Measurements from ENCODE around the gene CCT4.
"Not testable (repeated sequence)": the region's sequence is repeated elsewhere in the genome, so short reads cannot be mapped to it uniquely, and the experiment has no call there.

CCT4 gene, protein sequence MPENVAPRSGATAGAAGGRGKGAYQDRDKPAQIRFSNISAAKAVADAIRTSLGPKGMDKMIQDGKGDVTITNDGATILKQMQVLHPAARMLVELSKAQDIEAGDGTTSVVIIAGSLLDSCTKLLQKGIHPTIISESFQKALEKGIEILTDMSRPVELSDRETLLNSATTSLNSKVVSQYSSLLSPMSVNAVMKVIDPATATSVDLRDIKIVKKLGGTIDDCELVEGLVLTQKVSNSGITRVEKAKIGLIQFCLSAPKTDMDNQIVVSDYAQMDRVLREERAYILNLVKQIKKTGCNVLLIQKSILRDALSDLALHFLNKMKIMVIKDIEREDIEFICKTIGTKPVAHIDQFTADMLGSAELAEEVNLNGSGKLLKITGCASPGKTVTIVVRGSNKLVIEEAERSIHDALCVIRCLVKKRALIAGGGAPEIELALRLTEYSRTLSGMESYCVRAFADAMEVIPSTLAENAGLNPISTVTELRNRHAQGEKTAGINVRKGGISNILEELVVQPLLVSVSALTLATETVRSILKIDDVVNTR

GRCh38 chr2:61888267-61889055, at the start of gene CCT4:
Gene CCT4 (minus strand): TSS chr2:61888656. CDS start chr2:61888507, 149 bp downstream.
- DNase-seq (ENCODE audit: low read depth in 1 of 2, low spot score in 1 of 2), result peak; percentile 44 to 84
- TF ChIP-seq JUND (IDR thresholded peaks at IDR 0.05; ENCODE audit: low read depth), result no peak
- in situ Hi-C loops (cut with HindIII; ENCODE audit: low pct_unique_long_range_greater_than_20kb, low sequenced_read_pairs), result no loop called here

- TF ChIP-seq JUND (IDR thresholded peaks at IDR 0.05; ENCODE audit: low read depth), result no peak
- in situ Hi-C loops (cut with HindIII; ENCODE audit: low pct_unique_long_range_greater_than_20kb, low sequenced_read_pairs), result no loop called here
- DNase-seq (ENCODE audit: low read depth in 1 of 2, low spot score in 1 of 2), result no peak
Measured at GRCh38 chr2:61937886-61938285, 49.4 kb upstream of the CCT4 start.

DNA sequence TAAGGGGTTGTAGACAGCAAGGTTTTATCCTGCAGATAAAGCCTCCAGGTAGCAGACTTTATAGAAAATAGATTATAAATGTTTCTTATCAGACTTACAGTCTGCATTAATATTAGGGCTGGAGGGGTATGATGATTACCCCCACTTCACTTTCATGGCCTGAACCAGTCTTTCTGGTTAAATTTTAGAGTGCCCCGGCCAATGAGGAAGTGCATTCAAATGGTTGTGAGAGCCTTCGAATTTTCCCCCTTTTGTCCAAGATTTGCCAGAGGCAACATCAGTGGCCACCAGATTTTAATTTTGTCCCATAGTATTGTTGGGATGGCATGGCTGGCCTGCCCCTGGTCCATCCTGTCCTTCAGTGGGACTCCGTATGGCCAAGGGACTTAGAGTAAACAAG, 48.6 kb upstream of the CCT4 start:
- no peak for TF ChIP-seq JUND (IDR thresholded peaks at IDR 0.05; ENCODE audit: low read depth)
- in situ Hi-C loops (cut with HindIII; ENCODE audit: low pct_unique_long_range_greater_than_20kb, low sequenced_read_pairs), result no loop called here

DNA sequence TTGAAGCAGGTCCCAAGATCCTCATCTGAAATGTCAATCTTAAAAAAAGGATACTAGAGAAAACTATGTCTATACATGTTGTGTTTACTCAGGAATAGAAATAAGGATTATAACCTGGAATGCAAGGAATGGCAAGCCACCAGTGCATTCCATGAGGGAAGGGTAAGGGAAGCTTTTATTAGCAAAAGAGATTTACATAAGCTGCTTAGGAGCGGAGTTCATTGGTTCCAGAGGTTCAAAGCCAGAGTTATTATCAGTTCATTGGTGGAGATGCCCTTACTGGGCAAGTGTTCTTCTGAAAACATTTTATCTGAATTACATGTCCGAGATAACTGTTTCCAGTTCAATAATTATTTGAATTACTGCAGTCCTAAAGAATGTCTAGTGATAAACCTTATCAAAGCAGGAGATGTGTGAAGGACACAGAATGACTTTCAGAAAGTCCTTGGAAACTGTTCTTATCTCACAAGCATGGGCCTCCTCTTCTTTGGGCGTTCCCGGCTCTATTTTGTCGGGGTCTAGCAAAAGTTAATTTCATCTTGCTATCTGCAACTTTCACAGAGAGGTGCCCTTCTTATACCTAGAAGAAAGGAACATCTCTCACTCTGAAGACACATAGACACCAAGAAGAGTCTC, 40.5 kb upstream of the CCT4 start:
- no peak for DNase-seq (ENCODE audit: low read depth in 1 of 2, low spot score in 1 of 2)
- TF ChIP-seq JUND (IDR thresholded peaks at IDR 0.05; ENCODE audit: low read depth), result no peak
- in situ Hi-C loops (cut with HindIII; ENCODE audit: low pct_unique_long_range_greater_than_20kb, low sequenced_read_pairs), result no loop called here

More for the DNA sequence above, 48.6 kb upstream of the CCT4 start:
- DNase-seq (ENCODE audit: low read depth in 1 of 2, low spot score in 1 of 2), result no peak

DNA sequence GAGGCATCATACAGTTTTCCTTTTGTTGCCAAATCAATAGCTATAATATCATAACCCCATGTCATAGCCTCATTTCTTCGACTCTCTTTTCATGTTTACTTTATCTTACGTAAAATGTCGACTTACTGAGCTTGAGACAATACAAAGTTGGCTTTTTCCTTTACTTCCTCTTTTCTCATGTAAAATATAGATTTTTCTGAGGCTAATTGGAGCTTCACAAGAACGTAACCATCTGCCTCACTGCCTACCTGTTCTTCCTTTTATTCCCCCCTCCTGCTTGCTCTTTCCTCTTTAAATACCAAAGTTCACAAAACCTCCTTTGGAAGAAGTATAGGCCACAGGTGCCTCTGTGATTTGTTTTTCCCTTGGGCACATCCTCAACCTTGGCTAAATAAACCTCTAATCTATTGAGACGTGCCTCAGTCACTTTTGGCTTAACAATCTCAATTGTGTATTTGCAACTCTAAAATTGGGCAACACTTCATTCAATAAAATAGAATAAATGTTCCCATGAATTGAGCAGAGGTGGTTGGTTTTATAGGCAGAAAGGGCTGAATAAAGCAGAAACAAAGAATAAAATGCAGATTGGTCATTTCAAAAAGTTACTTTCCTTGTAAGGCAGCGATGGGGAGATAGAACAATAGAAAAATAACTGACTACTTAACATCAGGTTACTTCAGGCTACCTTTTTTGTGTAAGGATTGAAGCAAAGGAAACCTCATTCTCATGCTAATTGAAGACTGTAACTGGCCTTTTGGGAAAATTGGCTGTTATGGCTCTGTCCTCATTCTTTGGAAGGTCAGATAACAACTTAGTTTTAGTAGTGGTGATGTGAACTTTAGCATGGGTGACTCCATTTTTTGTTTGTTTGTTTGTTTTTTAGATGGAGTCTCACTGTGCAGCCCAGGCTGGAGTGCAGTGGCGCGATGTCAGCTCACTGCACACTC, 38.3 kb upstream of the CCT4 start:
- DNase-seq (ENCODE audit: low read depth in 1 of 2, low spot score in 1 of 2), result no peak
- no peak for TF ChIP-seq JUND (IDR thresholded peaks at IDR 0.05; ENCODE audit: low read depth)
- in situ Hi-C loops (cut with HindIII; ENCODE audit: low pct_unique_long_range_greater_than_20kb, low sequenced_read_pairs), result no loop called here

- DNase-seq (ENCODE audit: low read depth in 1 of 2, low spot score in 1 of 2), result no peak
- in situ Hi-C loops (cut with HindIII; ENCODE audit: low pct_unique_long_range_greater_than_20kb, low sequenced_read_pairs), result no loop called here
- TF ChIP-seq JUND (IDR thresholded peaks at IDR 0.05; ENCODE audit: low read depth), result no peak
Measured at GRCh38 chr2:61924895-61925663, 36.6 kb upstream of the CCT4 start.

DNA sequence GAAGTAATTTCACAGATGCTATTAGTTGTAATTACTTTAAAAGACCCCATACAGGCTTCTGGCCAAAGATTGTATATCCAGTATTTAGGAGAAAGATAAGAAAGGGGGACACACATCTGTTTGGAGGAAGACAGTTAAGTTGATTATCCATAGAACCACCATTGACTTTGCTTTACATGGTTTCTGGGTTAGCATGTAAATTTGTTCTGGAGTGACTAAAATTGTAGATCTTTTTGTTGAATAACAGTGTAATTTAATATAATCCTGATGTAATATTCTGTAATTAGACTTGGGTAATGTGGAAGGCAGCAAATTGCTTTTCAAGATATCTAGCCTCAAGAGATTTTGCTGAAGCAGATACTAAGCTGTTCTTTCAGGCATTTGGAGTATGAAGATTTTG, 34.3 kb upstream of the CCT4 start:
- in situ Hi-C loops (cut with HindIII; ENCODE audit: low pct_unique_long_range_greater_than_20kb, low sequenced_read_pairs), result no loop called here
- DNase-seq (ENCODE audit: low read depth in 1 of 2, low spot score in 1 of 2), result no peak
- no peak for TF ChIP-seq JUND (IDR thresholded peaks at IDR 0.05; ENCODE audit: low read depth)

GRCh38 chr2:61920548-61920947, 32.1 kb upstream of the CCT4 start:
- TF ChIP-seq JUND (IDR thresholded peaks at IDR 0.05; ENCODE audit: low read depth), result no peak
- no peak for DNase-seq (ENCODE audit: low read depth in 1 of 2, low spot score in 1 of 2)
- in situ Hi-C loops (cut with HindIII; ENCODE audit: low pct_unique_long_range_greater_than_20kb, low sequenced_read_pairs), result no loop called here

DNA sequence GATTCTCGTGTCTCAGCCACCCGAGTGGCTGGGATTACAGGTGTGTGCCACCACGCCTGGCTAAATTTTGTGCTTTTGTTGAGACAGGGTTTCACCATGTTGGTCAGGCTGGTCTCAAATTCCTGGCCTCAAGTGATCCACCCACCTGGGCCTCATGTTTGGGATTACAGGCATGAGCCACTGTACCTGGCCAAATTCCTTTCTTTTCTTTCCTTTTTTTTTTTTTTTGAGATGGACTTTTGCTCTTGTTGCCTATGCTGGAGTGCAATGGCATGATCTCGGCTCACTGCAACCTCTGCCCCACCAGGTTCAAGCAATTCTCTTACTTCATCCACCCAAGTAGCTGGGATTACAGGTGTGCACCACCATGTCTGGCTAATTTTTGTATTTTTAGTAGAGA, 26.3 kb upstream of the CCT4 start:
- in situ Hi-C loops (cut with HindIII; ENCODE audit: low pct_unique_long_range_greater_than_20kb, low sequenced_read_pairs), result not testable (repeated sequence)

DNA sequence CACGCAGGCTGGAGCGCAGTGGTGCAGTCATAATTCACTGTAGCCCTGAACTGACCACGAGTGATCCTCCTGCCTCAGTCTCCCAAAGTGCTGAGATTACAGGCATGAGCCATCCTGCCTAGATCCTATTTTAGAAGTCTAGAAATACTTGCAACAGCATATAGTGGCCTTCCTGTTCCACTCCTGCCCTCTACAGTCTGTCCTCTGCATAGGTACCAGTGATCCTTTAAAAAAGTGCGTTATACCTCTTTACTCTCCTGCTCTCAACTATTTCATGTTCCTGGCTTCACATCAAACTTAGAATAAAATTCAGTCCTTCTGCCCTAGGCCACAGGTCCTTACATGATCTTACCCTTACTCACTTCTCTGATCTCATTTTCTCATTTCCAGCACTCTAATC, 23.1 kb upstream of the CCT4 start:
- DNase-seq (ENCODE audit: low read depth in 1 of 2, low spot score in 1 of 2), result peak in 1 of 2 experiments; percentile 5
- in situ Hi-C loops (cut with HindIII; ENCODE audit: low pct_unique_long_range_greater_than_20kb, low sequenced_read_pairs), result no loop called here

More for the DNA sequence above, 26.3 kb upstream of the CCT4 start:
- DNase-seq (ENCODE audit: low read depth in 1 of 2, low spot score in 1 of 2), result not testable (repeated sequence)

DNA sequence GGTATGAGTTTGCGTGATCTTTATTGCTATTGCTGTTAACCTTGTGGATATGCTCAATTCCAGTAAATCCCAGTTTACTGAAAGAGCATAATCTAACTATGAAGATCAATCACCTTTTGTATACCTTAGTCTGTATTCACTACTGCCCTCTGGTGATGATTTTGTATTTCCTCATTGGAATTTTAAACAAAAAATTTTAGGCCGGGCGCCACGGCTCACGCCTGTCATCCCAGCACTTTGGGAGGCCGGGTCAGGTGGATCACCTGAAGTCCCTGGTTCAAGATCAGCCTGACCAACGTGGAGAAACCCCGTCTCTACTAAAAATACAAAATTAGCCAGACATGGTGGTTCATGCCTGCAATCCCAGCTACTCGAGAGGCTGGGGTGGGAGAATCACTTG, 22.1 kb upstream of the CCT4 start:
- no peak for TF ChIP-seq JUND (IDR thresholded peaks at IDR 0.05; ENCODE audit: low read depth)
- peak in 1 of 2 experiments; percentile 49 for DNase-seq (ENCODE audit: low read depth in 1 of 2, low spot score in 1 of 2)
- in situ Hi-C loops (cut with HindIII; ENCODE audit: low pct_unique_long_range_greater_than_20kb, low sequenced_read_pairs), result no loop called here

More for the DNA sequence above, 23.1 kb upstream of the CCT4 start:
- TF ChIP-seq JUND (IDR thresholded peaks at IDR 0.05; ENCODE audit: low read depth), result no peak

Measured in T47D (cell line).